GM12872 (cell line): ENCODE data around the gene FOXN1.

ENCODE experiments used
- TF ChIP-seq, protein P1 (sequence below): IDR thresholded peaks from 3 replicates; pipeline ENCODE4 v1.5.1; 2011; ENCODE audit warnings: low read depth, mild to moderate bottlenecking, low read length, moderate library complexity; ENCODE audit not compliant: insufficient read depth

The FOXN1 gene

DNA sequence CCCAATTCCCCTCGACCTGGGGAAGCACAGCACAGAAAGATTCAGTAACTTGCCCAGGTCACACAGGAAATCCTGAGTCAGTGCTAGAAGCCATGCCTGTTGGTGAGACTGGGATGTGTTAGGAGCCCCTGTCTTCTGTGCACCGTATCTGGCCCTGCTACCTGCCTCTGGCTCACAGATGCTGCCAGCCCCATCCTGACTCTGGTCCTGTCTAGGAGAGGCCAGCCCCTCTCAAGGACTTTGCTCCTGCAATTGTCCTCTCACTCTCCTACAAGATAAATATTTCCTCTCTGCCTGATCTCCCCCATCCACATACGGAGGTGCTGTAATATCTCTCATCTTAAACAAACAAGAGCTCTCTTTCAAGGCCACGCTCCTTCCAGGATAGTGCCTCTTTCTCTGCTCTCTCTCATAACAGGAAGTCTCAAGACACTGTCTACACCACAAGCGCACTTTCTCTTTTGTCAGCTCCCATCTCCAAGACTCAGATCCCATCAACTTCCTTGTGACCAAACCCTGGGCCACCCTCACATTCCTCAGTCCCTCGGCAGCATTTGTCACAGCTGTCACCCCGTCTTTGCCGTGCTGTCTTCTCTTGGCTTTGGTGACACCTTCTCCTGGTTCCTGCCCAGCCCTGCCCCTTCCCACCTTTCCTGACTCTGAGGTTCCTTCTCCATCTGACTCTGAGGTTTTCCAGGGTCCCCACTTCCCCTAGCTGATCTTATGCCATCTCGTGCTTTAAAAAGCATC is 30.8 kb upstream of the FOXN1 start:
- TF ChIP-seq, protein P1, sequence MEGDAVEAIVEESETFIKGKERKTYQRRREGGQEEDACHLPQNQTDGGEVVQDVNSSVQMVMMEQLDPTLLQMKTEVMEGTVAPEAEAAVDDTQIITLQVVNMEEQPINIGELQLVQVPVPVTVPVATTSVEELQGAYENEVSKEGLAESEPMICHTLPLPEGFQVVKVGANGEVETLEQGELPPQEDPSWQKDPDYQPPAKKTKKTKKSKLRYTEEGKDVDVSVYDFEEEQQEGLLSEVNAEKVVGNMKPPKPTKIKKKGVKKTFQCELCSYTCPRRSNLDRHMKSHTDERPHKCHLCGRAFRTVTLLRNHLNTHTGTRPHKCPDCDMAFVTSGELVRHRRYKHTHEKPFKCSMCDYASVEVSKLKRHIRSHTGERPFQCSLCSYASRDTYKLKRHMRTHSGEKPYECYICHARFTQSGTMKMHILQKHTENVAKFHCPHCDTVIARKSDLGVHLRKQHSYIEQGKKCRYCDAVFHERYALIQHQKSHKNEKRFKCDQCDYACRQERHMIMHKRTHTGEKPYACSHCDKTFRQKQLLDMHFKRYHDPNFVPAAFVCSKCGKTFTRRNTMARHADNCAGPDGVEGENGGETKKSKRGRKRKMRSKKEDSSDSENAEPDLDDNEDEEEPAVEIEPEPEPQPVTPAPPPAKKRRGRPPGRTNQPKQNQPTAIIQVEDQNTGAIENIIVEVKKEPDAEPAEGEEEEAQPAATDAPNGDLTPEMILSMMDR: no peak

DNA sequence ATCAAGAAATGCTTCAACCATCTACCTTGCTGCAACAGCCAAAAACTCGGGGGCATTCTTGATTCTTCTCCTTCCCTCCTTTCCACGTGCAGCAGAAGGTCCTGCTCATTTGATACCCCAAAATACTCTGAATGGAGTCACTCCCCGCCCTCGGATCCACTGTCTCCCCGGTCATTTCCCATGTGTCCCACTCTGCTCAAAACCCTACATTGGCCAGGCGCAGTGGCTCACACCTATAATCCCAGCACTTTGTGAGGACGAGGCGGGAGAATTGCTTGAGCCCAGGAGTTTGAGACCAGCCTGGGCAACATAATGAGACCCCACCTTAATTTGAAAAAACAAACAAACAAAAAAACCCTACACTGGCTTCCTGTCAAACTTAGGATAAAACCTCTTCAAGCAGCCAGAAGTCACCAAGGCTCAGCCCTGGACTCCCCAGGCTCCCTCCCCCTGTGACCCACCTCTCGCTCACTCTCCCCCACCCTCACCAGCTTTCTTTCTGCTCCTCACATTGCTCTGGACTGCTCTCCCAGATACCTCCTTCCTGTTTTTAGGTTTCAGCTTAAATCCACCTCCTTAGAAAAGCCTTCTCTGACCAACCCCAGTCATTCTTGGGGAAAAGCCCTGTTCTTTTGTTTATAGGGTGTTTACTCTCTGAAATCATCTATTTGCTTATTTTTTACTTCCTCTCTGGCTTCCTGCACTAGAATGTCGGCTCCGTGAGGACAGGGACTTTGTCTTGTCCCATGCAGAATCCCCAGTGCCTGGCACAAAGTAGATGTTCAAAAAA is 29.9 kb upstream of the FOXN1 start:
- TF ChIP-seq, protein P1: no peak

DNA sequence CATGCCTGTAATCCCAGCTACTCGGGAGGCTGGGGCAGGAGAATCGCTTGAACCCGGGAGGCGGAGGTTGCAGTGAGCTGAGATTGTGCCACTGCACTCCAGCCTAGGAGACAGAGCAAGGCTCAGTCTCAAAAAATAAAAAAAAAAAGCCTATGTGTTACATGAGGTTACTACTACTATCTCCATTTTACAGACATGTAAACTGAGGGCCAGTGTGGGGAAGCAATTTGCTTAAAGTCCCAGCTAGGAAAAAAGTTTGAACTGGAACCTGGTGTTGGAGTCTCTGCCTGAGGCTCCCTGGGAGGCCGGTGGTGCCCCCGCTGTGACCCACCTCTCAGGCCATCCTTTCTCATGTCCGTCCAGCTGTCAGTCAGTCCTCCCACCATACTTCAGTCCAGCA is 28.2 kb upstream of the FOXN1 start:
- TF ChIP-seq, protein P1: no peak

DNA sequence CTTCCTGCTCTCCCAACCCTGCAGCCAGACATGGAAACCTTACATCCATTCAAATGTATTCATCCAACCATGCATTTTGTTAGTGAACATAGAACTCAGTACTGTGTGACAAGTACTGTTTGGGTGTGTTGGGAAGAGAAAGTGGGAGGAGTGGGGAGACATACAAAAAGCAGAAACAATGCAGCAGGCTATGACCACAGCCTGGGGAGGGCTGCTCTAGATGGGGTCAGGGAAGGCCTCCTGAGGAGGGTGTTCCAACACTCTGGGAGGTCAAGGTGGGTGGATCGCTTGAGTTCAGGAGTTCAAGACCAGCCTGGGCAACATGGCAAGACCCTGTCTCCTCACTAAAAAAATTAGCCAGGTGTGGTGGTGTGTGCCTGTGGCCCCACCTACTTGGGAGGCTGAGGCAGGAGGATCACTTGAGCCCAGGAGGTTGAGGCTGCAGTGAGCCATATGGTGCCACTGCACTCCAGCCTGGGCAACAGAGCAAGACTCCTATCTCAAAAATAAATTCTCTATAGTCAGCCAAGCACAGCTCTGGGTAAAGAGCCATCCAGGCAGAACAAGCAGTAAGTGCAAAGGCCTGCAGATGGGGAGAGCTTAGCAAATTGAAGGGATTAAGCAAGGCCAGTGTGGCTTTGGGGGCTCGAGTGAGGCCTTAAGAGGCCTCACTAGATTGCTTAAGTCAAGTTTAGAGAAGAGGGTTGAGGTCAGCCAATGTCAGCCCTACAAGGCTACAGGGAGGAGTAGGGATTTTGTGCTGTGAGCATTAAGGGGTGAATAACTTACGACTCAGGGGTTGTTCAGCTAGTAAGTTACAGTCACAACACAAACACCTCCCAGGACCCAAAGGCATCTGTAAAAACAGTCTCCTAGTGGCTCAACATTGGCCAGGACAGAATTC is 27.2 kb upstream of the FOXN1 start:
- TF ChIP-seq, protein P1: no peak

DNA sequence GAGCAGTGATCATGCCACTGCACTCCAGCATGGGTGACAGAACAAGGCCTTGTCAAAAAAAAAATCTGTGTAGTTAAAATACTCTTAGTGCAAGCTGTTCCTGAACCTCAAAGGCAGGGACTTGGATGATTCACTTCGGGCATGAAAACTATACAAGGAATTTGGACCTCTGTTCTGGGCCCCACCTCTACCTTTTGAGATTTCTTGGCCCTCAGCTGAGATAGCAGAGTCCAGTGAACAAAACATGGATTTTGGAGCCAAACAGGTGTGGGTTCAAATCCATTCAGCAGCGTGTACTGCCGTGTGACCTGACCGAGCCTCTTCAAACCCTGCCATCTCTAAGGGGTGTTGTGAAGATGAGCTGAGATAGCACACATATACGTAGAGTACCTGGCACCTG is 25.9 kb upstream of the FOXN1 start:
- TF ChIP-seq, protein P1: no peak

DNA sequence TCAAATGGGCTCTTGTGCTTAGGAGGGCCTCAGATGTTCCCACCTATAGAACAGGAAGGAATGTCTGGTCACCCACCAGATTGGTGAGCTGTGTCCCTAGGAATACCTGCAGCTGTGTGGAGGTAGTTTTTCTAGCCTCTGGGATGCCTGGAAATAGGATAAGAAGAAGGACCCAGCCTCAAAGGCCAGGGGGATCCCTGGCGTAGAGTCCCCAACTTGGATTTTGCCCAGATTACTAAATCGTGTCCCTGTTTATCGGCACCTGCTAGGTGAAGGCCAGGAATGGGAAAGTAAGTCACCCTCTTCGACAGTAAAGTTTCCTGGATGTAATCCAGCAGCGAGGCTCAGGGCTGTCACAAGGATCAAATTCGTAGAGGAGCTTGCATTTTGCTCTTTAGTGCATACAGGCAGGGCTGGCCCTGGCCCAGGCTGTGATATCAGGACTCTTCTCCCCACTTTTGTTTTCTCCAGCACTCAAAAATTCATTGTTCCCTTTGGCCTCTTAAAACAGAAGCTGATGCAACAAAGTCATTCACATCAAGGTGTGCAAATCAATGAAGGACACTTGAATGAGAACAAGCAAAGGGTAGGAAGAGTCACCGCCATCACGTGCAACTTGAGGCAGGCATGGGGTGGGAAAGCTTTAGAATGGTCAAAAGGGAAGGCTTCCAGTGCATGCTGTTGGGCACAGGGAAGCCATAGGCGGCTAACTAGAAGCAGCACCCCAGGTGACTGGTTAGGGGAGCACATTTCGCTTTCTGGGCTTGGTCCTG is 25.2 kb upstream of the FOXN1 start:
- TF ChIP-seq, protein P1: no peak
